ENCODE data around the gene NRG2.
A peak's percentile ranks its signal among the peaks of the same experiment; 100 is the strongest.

Gene NRG2

DNA sequence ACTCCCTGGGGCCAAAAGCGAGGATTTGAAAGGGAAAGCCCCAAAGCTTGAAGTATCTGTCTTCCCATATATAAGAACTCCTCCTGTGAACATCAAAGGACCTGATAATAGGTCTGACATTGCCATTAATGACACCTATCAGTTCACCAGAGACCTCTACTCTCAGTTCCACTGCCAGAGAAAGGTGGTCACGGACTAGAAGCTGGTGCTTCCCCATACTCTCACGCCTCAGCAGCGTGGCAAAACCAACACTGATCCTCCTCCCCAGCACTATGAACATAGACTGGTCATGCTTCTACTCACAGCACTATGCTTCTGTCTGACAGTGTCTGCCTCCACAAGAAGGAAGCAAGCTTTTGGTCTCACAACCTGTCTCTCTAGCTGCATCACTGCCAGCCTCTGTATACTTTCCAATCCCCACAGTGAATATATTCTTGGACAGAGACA lies 37.9 kb downstream of the NRG2 start:
- no peak overlapping the region for H3K27ac Mint-ChIP-seq
- peak; percentile 97 for ATAC-seq

DNA sequence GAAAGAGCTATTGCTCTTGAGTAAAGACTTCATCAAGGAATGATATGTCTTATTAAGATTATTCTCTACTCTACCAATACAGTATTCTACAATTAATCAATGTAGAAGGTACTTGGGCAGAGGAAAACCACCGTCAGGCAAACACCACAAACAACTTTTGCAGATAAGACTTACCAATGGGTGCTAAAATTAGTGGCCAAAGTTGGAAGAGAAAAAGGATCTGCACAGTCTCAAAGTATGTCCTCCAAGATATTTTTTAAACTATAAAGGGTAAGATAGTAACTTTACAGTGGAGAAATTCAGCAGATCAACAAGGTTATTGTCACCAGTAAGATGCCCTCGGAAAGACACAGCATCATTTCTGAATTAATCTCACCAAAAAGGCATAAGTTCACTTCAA lies 38.9 kb downstream of the NRG2 start:
- Mint-ChIP-seq H3K4me1 (peaks cover 12% of the 10 kb centered on the region), H3K27ac (no peak overlapping the region), H3K36me3 (no peaks in the 10 kb centered on the region), H3K4me3 (no peak overlapping the region), H3K27me3 (peaks cover 29% of the 10 kb centered on the region), H3K9me3 (no peaks in the 10 kb centered on the region)
- ATAC-seq = no peak

More for the DNA sequence above, 37.9 kb downstream of the NRG2 start:
- no peak overlapping the region for H3K4me3 Mint-ChIP-seq
- H3K36me3 Mint-ChIP-seq = no peaks in the 10 kb centered on the region
- peaks cover 12% of the 10 kb centered on the region for H3K4me1 Mint-ChIP-seq
- H3K9me3 Mint-ChIP-seq = no peaks in the 10 kb centered on the region
- H3K27me3 Mint-ChIP-seq = peaks cover 27% of the 10 kb centered on the region

DNA sequence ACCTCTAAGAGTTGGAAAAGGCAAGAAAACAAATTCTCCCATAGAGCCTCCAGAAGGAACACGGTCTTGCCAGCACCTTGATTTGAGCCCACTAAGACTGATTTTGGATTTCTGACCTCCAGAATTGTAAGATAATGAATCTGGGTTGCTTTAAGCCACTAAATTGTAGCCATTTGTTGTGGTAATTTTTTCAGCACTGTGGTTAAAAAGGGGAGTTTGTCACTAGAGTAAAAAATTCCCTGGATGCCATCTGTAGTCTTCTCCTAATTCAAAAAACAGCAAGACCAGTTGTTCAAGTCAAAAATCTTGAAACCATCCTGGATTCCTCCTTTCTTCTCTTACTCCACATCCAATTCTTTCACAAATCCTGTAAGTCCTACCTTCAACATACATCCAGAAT lies 39.6 kb downstream of the NRG2 start:
- Mint-ChIP-seq H3K4me1 (peaks cover 12% of the 10 kb centered on the region), H3K27ac (no peak overlapping the region), H3K36me3 (no peaks in the 10 kb centered on the region), H3K9me3 (no peaks in the 10 kb centered on the region), H3K4me3 (no peak overlapping the region), H3K27me3 (peaks cover 29% of the 10 kb centered on the region)
- ATAC-seq = no peak

DNA sequence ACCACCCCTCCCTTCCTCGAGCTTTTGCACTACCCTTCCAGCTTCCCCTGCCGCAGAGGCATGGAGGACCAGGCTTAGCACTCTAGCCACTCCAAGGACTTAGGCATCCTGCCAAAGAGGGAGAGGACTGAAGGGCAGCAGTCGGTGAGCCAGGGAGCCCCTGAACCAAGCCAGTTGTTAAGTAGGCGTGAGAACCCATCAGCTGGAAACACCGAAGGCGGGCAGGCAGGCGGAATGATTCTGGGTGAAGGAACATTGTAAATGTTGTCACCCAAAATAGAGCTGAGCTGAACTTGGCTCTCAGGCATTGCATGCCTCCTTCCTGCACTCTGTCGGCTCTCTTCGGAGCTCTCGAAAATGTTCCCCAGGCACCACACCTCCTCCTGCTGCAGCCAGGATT lies 42.8 kb downstream of the NRG2 start:
- Mint-ChIP-seq H3K27ac (no peak overlapping the region), H3K4me3 (no peak overlapping the region), H3K36me3 (no peaks in the 10 kb centered on the region), H3K9me3 (no peaks in the 10 kb centered on the region), H3K4me1 (peaks cover 9% of the 10 kb centered on the region), H3K27me3 (peaks cover 32% of the 10 kb centered on the region)
- no peak for ATAC-seq

DNA sequence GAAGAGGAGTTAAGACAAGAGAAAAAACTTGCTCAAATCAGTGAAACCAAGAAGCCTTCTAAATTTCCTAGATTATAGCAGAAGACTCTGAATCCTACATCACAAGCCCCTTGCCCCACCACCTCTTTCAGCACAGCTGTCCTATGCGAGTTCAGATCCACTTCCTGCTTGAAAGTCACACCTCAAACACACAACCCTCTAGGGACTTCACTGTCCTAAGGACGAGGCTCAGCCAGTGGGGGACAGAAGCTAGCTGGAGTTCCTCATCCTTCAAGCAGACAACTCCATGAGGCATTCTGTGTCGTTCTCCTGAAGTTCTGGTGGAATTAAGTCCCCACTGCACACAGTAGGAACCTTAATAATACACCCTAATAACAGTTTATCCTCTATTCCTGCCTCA lies 44.3 kb downstream of the NRG2 start:
- Mint-ChIP-seq H3K27ac (no peak overlapping the region), H3K4me1 (peaks cover 5% of the 10 kb centered on the region), H3K27me3 (peaks cover 44% of the 10 kb centered on the region), H3K9me3 (no peaks in the 10 kb centered on the region), H3K36me3 (no peaks in the 10 kb centered on the region), H3K4me3 (no peak overlapping the region)
- ATAC-seq = no peak

DNA sequence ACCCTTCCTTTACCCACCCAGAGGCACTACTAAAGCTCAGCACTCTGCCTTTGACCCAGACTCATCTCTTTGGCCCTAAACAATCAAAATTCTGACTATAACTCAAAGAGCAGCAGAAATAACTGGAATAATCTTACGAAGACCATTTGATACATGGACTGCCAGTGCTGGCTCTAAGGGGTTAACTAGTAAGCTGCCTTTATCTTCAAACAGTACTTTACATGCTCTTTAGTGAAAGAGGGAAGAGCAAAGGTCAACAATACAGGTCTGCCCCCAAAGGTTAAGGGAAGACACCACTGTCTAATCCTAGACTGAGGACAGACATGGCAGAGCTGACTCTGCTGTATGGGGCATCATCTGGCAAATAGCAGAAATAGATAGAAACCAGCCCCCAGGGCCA lies 45.8 kb downstream of the NRG2 start:
- H3K4me3 Mint-ChIP-seq = no peak overlapping the region
- H3K4me1 Mint-ChIP-seq = no peaks in the 10 kb centered on the region
- H3K27me3 Mint-ChIP-seq = peaks cover 46% of the 10 kb centered on the region
- no peaks in the 10 kb centered on the region for H3K36me3 Mint-ChIP-seq
- no peak overlapping the region for H3K27ac Mint-ChIP-seq
- H3K9me3 Mint-ChIP-seq = no peaks in the 10 kb centered on the region
- no peak for ATAC-seq

DNA sequence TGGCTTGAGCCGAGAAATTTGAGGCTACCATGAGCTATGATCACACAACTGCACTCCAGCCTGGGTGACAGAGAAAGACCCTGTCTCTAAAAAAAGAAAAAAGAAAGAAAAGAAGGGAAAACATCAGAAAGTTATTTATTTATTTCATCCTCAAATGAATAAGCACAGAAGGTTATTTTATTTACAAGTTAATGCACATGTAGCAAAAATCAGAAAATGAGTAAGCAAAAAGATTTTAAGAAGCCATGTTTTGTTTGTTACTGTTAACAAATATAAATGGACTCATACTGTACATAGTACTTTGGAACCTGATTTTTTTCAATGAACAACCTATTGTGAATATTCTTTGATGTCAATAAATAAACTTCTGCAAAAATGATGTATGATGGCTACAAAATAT lies 47.2 kb downstream of the NRG2 start:
- no peak overlapping the region for H3K4me3 Mint-ChIP-seq
- ATAC-seq = no peak
- no peaks in the 10 kb centered on the region for H3K4me1 Mint-ChIP-seq
- no peak overlapping the region for H3K27ac Mint-ChIP-seq
- H3K36me3 Mint-ChIP-seq = no peaks in the 10 kb centered on the region
- peaks cover 43% of the 10 kb centered on the region for H3K27me3 Mint-ChIP-seq
- H3K9me3 Mint-ChIP-seq = no peaks in the 10 kb centered on the region

DNA sequence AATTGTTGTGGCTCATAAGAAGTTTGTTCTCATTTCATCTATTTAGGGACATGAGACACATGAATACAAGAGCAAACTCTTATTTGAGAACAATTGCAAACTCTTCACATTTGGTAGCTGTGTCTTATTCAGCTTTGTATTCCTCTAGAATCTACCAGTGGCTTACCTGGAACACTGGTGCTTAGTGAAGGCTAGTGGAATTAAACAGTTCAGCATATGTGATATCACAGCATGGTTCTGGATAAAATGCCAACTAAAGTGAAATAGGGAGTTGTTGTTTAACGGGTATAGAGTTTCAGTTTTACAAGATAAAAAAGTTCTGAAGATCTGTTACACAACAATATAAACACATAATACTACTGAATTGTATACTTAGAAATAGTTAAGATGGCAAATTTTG lies 48.9 kb downstream of the NRG2 start:
- ATAC-seq = no peak
- Mint-ChIP-seq H3K36me3 (no peaks in the 10 kb centered on the region), H3K9me3 (no peaks in the 10 kb centered on the region)

DNA sequence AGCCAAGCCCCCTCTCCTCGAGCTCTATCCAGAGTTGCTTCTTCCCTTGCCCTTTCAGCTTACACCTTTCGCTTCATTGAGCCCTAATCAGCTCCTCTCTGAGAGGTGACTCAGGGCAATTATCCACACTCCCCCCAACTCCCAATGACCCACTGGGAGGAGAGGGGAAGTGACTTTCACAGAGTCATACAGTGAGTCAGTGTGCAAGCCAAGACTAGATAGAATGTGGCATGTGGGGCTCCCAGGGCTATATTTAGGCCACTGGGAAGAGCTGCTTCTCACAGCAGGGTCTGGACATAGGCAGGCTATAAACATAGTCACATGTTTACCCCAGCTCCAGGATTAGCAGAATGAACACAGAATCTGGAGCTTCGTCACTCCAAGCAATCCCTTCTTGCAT lies 57.4 kb downstream of the NRG2 start:
- no peak overlapping the region for H3K27ac Mint-ChIP-seq
- no peaks in the 10 kb centered on the region for H3K9me3 Mint-ChIP-seq
- H3K4me1 Mint-ChIP-seq = peaks cover 7% of the 10 kb centered on the region
- ATAC-seq = no peak
- H3K4me3 Mint-ChIP-seq = no peak overlapping the region
- no peaks in the 10 kb centered on the region for H3K36me3 Mint-ChIP-seq
- peaks cover 23% of the 10 kb centered on the region for H3K27me3 Mint-ChIP-seq

More for the DNA sequence above, 48.9 kb downstream of the NRG2 start:
- Mint-ChIP-seq H3K4me3 (no peak overlapping the region), H3K27me3 (peaks cover 34% of the 10 kb centered on the region), H3K27ac (no peak overlapping the region), H3K4me1 (no peaks in the 10 kb centered on the region)

DNA sequence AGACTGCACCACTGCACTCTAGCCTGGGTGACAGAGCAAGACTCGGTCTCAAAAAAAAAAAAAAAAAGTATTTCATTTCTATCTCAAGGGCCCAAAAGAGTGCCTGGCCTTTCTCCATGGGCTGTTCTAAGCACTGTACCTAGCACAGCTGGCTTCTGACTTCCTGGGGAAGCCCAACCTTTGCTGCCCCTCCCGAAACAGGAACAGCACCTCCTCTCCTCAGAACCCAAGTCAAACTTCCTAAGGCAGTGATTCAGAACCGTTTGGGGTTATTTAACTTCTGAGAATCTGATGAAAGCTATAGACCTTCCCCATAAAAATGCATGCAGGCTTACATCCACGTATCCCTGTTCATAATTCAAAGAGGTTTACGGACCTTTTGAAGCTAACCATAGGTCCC lies 57.8 kb downstream of the NRG2 start:
- Mint-ChIP-seq H3K27me3 (peaks cover 27% of the 10 kb centered on the region), H3K4me1 (peaks cover 7% of the 10 kb centered on the region), H3K36me3 (no peaks in the 10 kb centered on the region), H3K9me3 (no peaks in the 10 kb centered on the region), H3K4me3 (no peak overlapping the region), H3K27ac (no peak overlapping the region)
- ATAC-seq = no peak

DNA sequence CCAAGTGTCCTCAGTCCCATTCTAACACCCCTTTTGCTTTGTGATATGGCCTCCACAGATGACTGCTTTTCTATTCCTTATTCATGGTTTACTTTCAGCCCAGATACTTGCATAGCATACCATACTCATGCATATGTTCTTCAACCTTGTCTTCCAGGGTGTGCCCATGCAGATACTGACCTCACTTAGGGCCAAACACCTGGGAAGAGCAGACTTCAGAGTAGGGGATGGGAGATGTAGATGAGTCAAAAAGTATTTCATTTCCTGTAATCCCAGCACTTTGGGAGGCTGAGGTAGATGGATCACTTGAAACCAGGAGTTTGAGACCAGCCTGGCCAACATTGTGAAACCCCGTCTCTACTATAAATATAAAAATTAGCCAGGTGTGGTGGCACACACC lies 58.3 kb downstream of the NRG2 start:
- Mint-ChIP-seq H3K9me3 (no peaks in the 10 kb centered on the region), H3K4me3 (no peak overlapping the region), H3K27me3 (peaks cover 31% of the 10 kb centered on the region), H3K4me1 (peaks cover 7% of the 10 kb centered on the region), H3K36me3 (no peaks in the 10 kb centered on the region), H3K27ac (no peak overlapping the region)
- no peak for ATAC-seq

DNA sequence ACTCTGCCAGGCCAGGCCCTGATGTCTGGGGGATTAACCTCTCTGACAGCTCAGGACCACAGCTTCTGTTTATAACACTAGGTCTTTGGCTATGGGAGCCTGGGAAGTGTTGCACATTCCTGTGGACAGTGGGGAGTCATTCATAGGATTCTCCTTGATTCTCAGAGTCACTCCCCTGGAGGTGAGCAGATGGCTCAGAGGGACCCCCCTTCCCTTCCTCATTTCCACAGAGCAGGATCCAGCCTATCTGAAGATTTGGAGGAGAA lies 60.2 kb downstream of the NRG2 start:
- peaks cover 31% of the 10 kb centered on the region for H3K27me3 Mint-ChIP-seq
- no peaks in the 10 kb centered on the region for H3K36me3 Mint-ChIP-seq
- H3K9me3 Mint-ChIP-seq = no peaks in the 10 kb centered on the region
- ATAC-seq = no peak
- H3K27ac Mint-ChIP-seq = no peak overlapping the region
- peaks cover 7% of the 10 kb centered on the region for H3K4me1 Mint-ChIP-seq
- no peak overlapping the region for H3K4me3 Mint-ChIP-seq

DNA sequence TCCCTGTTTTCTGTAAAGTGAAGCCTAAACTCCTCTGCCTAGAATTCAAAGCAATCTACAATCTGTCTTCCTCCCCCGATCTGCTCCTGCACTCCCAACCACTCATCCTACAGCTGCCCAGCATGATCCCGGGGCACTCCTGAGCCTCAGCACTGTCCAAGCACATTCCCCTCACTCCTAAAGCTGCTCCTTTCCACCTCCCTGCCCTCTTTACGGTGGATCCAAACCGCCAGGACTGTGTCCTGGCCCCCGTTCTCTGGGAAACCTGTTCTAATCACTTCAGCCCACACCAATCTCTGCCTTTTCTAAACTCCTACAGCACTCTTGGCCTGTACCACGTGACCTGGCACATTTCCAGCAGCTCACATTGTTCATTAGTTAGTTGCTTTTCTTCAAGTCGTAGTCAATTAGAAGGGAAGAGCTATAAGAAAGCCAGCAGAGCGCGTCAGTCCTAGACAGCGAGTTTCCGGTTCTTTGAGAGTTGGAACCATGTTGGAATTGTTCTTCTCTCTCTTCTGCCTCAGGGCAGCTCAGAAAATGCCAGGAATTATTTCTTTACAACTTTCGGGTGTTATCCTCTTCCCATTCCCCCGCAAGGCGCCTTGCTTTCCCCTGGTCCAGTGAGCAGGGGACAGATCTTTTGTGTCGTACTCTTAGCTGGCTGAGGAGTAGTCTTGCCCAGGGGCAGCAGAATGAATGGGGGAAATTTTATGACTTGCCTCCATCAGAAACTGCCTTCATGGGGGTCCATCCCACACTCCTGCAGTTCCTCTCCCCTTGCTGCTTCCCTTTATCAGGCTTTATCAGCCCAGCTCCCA lies 60.7 kb downstream of the NRG2 start:
- H3K27me3 Mint-ChIP-seq = peaks cover 36% of the 10 kb centered on the region
- peaks cover 7% of the 10 kb centered on the region for H3K4me1 Mint-ChIP-seq
- no peak overlapping the region for H3K4me3 Mint-ChIP-seq
- no peaks in the 10 kb centered on the region for H3K36me3 Mint-ChIP-seq
- H3K27ac Mint-ChIP-seq = no peak overlapping the region
- no peak for ATAC-seq
- H3K9me3 Mint-ChIP-seq = no peaks in the 10 kb centered on the region

DNA sequence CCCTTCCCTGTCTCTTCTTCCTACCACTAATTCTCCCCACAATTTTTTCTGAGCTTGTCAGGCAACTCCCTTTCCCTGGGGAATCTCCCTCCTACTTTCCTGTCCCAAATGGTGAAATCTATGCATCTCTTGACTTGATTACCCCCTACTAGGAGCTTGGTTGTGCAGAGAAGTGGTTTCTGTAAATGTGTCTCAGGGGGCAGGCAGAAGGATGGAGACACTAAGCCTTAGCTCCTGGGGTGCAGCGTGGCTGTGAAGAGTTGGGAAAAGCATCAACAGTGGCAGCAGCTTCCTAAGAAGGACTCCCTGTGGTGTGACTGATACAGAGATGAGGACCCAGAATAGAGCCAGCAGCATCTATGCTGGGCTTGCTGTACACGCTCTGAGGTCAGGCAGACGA lies 62.3 kb downstream of the NRG2 start:
- Mint-ChIP-seq H3K36me3 (no peaks in the 10 kb centered on the region), H3K27me3 (peaks cover 42% of the 10 kb centered on the region), H3K9me3 (no peaks in the 10 kb centered on the region), H3K27ac (no peak overlapping the region), H3K4me1 (peaks cover 6% of the 10 kb centered on the region), H3K4me3 (no peak overlapping the region)
- ATAC-seq = peak; percentile 29

DNA sequence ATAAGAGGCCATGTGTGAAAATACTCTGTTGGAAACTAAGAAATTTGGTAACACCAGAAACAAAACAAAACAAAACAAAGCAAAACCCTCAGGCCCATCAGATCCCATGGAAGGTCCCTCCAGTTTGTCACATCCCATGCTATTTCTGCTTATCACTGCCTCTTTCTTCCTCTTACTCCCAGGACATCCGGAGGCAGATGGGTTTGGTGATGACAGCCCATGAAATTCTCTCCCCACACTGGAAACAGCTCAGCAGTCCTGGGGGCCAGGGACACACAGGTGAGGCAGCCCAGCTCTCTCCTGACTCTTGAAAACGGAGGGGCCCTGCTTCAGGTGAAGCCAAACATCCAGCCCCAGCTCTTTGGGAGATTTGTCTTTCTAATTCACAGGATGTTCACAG lies 63.2 kb downstream of the NRG2 start:
- Mint-ChIP-seq H3K36me3 (no peaks in the 10 kb centered on the region), H3K4me1 (no peaks in the 10 kb centered on the region), H3K4me3 (no peak overlapping the region), H3K27ac (no peak overlapping the region), H3K9me3 (no peaks in the 10 kb centered on the region), H3K27me3 (peaks cover 48% of the 10 kb centered on the region)
- ATAC-seq = no peak

DNA sequence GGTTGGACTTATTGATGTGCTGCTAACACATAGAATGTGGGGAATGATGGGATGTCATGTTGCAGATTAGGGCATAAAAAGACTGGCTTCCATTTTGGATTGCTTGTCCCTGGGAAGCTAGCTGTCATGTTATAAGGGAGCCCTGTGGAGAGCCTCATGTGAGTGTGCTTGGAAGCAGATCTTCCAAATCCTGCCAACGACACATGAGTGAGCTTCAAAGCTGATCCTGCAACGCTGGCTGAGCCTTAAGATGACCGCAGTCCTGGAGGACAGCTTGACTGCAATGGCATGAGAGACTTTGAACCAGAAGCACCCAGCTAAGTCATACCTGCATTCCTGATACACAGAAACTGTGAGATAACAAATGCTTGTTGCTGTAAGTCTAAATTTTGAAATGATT lies 63.6 kb downstream of the NRG2 start:
- H3K9me3 Mint-ChIP-seq = no peaks in the 10 kb centered on the region
- peaks cover 52% of the 10 kb centered on the region for H3K27me3 Mint-ChIP-seq
- no peaks in the 10 kb centered on the region for H3K4me1 Mint-ChIP-seq
- H3K27ac Mint-ChIP-seq = no peak overlapping the region
- H3K4me3 Mint-ChIP-seq = no peak overlapping the region
- no peak for ATAC-seq
- no peaks in the 10 kb centered on the region for H3K36me3 Mint-ChIP-seq

DNA sequence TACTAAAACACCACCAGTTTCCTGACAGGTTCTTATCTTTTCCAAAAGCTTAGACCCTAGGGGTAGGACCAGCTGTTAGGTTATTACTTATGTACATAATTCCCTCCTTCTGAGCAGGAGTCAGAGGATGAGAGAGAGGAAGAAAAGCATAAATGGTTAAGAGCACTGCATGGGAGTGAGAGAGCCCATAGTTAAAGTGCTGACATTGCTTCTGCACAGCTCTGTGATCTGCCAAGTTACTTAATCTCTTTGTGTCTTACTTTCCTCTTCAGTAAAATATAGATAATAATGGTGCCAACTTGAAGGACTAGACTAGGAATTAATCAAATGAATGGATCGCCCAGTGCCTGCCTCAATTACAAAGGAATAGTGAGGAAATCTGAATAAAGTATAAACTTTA lies 66.4 kb downstream of the NRG2 start:
- Mint-ChIP-seq H3K27me3 (peaks cover 56% of the 10 kb centered on the region), H3K9me3 (no peaks in the 10 kb centered on the region), H3K27ac (no peak overlapping the region), H3K4me1 (no peaks in the 10 kb centered on the region), H3K36me3 (no peaks in the 10 kb centered on the region), H3K4me3 (no peak overlapping the region)
- ATAC-seq = no peak

Measured in stimulated activated memory B cell treated with anti-CD40 and anti-IgM and Interleukin-4, amounts not matched to agents 10 μg/mL and 1 μg/mL and 100 μg/mL, for 72 hours (primary cell).